ENCODE data around the gene NUP62. TPM values are rescaled to one million over a fixed set of nuclear protein-coding genes. Genes with fewer than 3 reads are reported as not detected.

Gene NUP62
- total and polyA plus RNA-seq, 2 of the 4 experiments (the other 2 are of a cell fraction) = 21.3 to 29.7 TPM

GRCh38 chr19:49915271-49915670 is 14.0 kb downstream of the NUP62 start:
- no TSS peak for BruUV-seq (replicated peaks)
- whole genome bisulfite sequencing, 2 experiments (ENCODE audit: extremely low coverage in 2 of 2, insufficient read length in 1 of 2) = 100% methylated on average over 1 of the region's 6 CpGs; no CpG with 5 or more reads in 1 of the 2 experiments
- H4K91ac ChIP-seq (ENCODE audit: insufficient read depth, low read depth, low read length) = no peak overlapping the region
- ATAC-seq (ENCODE audit: low read depth) (no peak), DNase-seq (no peak)
- no peaks in the 10 kb centered on the region for H3K27me3 ChIP-seq (ENCODE audit: control insufficient read depth, insufficient read depth, low read length)
- no peak overlapping the region for H2AK9ac ChIP-seq (replicated peaks; ENCODE audit: low read depth, low read length, poor library complexity)
- H3K4me2 ChIP-seq (ENCODE audit: low read depth, low read length) = no peak overlapping the region
- H3K79me1 ChIP-seq (ENCODE audit: low read depth in 1 of 2, low read length in 2 of 2) = peaks cover 35 to 77% of the 10 kb centered on the region in 2 experiments
- no peak for TF ChIP-seq BHLHE40 (IDR thresholded peaks at IDR 0.05; ENCODE audit: low read depth, low read length)
- no peak for TF ChIP-seq MAFK (IDR thresholded peaks at IDR 0.05; ENCODE audit: low read depth, low read length)
- no peak for TF ChIP-seq CHD1 (IDR thresholded peaks at IDR 0.05; ENCODE audit: low read depth, low read length)
- no peak for TF ChIP-seq RAD21 (IDR thresholded peaks at IDR 0.05; ENCODE audit: low read length)
- TF ChIP-seq ELK1 (IDR thresholded peaks at IDR 0.05; ENCODE audit: borderline replicate concordance, low read depth, low read length) = no peak
- TF ChIP-seq RCOR1 (IDR thresholded peaks at IDR 0.05; ENCODE audit: insufficient replicate concordance, low read length) = no peak
- TF ChIP-seq CEBPB (IDR thresholded peaks at IDR 0.05; ENCODE audit: low read depth, low read length) = no peak
- H2AK5ac ChIP-seq (ENCODE audit: low read depth, low read length) = no peak overlapping the region
- ChIA-PET CTCF (no interaction called here), POLR2A (ENCODE audit: unreplicated experiment) (no interaction called here)
- peaks cover 6% of the 10 kb centered on the region for H3K9me1 ChIP-seq (ENCODE audit: insufficient read depth, low read length)
- H3K4ac ChIP-seq (ENCODE audit: low read depth, low read length) = no peak overlapping the region
- H3K4me1 ChIP-seq (ENCODE audit: control insufficient read depth, insufficient read depth, low read length) = peaks cover 3% of the 10 kb centered on the region
- H2BK5ac ChIP-seq (ENCODE audit: low read depth, low read length, poor library complexity, severe bottlenecking) = no peak overlapping the region
- no peak overlapping the region for H2AFZ ChIP-seq (replicated peaks; ENCODE audit: low read length, poor library complexity)
- H3K9me3 ChIP-seq (ENCODE audit: control insufficient read depth, insufficient read depth, low read length) = no peaks in the 10 kb centered on the region
- no peak overlapping the region for H2BK120ac ChIP-seq (ENCODE audit: low read depth, low read length)
- H4K8ac ChIP-seq (ENCODE audit: low read depth in 2 of 2, low read length in 2 of 2) = no peak overlapping the region
- H3K27ac ChIP-seq (ENCODE audit: insufficient read depth, low read length) = no peak overlapping the region
- dilution Hi-C loops (cut with HindIII; ENCODE audit: low sequenced_read_pairs, unreplicated experiment) = no loop called here
- no peak overlapping the region for H3K18ac ChIP-seq (ENCODE audit: low read depth, low read length)
- H3K23ac ChIP-seq (ENCODE audit: low read depth, low read length) = no peak overlapping the region
- peaks cover 30% of the 10 kb centered on the region for H4K20me1 ChIP-seq (ENCODE audit: insufficient read depth, low read length)
- in situ Hi-C loops (cut with MboI; ENCODE audit: low sequenced_read_pairs) = no loop called here
- no peak overlapping the region for H3K14ac ChIP-seq (replicated peaks; ENCODE audit: low read depth, low read length)
- H3K56ac ChIP-seq (ENCODE audit: extremely low read depth, insufficient read depth, low read length) = no peak overlapping the region
- H3K36me3 ChIP-seq (ENCODE audit: control insufficient read depth, insufficient read depth, low read length) = peaks cover 50% of the 10 kb centered on the region
- intact Hi-C loops (cut with micrococcal nuclease) = no loop called here
- H4K5ac ChIP-seq (ENCODE audit: low read depth, low read length) = no peak overlapping the region
- no peak overlapping the region for H2BK20ac ChIP-seq (ENCODE audit: low read depth, low read length)
- H2BK15ac ChIP-seq (ENCODE audit: low read depth, low read length) = no peak overlapping the region
- H3K9ac ChIP-seq (ENCODE audit: low read depth, low read length) = no peak overlapping the region
- H3K4me3 ChIP-seq (ENCODE audit: insufficient read depth, low read depth, low read length) = no peak overlapping the region
